D721Med (cell line): Measurements from ENCODE around the gene RNF41.

Source experiments
- DNase-seq: peaks from one replicate; pipeline ENCODE4 v3.0.0; 2011; ENCODE audit warnings: low spot score; ENCODE audit not compliant: insufficient read length
- FAIRE-seq: peaks from 2 replicates; lab custom pipeline; 2011; peaks lifted over from hg19 to GRCh38; lab: Jason Lieb, UNC
- TF ChIP-seq, protein P1 (sequence below): IDR thresholded peaks from 2 replicates; pipeline ENCODE4 v1.5.1; 2012; ENCODE audit warnings: mild to moderate bottlenecking, control low read depth; ENCODE audit not compliant: insufficient read depth; ENCODE audit errors: missing control alignments

The RNF41 gene

DNA sequence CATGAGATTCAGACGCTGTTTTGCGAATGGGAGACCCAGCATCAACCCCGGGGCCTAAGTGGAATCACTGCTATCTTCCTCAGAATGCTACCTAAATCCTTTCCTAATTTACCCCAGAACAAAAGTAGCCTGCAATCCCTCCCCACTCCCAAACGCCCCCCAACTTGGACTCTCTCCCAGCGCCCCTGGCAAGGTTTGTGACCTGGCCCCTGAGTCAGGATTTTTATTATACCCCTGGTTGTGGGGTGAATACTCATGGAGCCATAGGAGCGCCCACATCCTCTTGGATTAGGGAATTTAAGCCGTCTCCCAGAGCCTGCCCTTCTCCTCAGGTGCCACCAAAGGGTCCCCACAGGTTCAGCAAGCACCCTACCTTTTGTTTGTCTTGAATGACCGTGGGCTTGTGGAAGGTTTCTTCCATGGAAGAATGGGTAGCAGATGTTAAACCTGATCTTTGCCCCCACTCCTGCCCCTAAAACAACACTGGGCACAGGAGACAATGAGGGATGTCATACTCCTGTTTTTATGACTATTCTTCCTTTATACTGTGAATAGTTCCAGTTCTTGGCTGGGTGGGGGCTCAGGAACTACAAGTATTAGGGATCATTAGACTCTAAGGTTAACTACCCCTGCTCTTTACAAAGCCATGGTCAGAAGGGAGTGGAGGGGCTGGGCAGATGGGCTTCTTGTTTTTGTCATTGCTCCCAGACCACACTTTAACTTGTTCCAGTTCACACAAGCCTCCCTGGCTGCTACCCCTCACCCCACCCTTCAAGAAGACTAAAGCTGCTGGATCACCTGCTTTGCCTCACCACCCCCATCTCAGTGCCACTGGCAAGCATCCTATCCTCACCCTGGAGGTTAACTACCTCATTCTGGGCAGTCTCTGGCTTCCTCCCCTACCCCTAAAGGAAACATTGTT lies 68.7 kb downstream of the RNF41 start:
- no peak for FAIRE-seq
- no peak for DNase-seq
- TF ChIP-seq, protein P1, sequence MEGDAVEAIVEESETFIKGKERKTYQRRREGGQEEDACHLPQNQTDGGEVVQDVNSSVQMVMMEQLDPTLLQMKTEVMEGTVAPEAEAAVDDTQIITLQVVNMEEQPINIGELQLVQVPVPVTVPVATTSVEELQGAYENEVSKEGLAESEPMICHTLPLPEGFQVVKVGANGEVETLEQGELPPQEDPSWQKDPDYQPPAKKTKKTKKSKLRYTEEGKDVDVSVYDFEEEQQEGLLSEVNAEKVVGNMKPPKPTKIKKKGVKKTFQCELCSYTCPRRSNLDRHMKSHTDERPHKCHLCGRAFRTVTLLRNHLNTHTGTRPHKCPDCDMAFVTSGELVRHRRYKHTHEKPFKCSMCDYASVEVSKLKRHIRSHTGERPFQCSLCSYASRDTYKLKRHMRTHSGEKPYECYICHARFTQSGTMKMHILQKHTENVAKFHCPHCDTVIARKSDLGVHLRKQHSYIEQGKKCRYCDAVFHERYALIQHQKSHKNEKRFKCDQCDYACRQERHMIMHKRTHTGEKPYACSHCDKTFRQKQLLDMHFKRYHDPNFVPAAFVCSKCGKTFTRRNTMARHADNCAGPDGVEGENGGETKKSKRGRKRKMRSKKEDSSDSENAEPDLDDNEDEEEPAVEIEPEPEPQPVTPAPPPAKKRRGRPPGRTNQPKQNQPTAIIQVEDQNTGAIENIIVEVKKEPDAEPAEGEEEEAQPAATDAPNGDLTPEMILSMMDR = no peak
